Islet precursor cell (in vitro differentiated cells): ENCODE measurements around the gene TLR2.

Experiments
- DNase-seq: peaks from one replicate; pipeline ENCODE4 v3.0.0-alpha.2; 2018

TLR2 gene

DNA sequence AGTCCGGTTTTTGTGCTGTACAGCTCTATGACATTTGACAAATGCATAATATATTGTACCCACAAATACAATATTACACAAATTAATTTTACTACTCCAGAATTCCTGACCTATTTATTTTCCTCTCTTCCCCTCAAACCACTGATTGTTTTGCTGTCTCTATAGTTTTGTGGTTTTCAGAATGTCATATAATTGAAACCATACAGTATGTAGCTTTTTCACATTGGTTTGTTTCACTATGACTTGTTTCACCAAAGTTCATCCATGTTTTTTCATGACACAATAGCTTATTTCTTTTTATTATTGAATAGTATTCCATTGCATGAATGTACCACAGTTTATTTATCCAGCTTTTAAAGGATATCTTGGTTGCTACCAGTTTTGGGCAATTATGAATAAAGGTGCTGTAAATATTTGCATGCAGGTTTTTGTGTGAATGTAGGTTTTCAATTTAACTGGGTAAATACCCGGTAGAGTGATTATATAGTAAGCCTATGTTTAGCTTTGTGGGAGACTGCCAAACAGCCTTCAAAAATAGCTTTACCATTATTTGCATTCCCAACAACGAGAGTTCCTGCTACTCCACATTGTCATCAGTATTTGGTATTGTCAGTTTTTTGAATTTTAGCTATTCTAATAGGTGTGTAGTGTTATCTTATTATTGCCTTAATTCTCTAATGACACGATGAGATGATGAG is 49.8 kb downstream of the TLR2 start:
- DNase-seq: no peak

DNA sequence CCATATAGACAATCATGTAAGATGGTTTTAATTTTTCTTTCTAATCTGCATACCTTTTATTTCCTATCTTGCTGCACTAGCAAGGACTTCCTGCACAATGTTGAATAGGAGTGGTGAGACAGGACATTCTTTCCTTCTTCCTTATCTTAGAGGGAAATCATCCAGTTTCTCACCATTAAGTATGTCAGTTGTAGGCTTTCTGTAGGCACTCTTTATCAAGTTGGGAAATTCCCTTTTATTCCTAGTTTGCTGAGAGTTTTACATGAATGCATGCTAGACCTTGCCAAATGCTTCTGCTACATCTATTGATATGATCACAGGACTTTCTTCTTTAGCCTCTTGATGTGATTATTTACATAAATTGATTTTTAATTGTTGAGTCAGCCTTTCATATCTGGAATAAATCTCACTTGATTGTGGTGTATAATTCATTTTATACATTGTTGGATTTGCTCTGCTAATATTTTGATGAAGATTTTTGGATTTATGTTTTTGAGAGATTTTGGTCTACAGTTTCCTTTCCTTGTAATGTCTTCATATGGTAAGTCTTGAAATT is 51.9 kb downstream of the TLR2 start:
- no peak for DNase-seq

DNA sequence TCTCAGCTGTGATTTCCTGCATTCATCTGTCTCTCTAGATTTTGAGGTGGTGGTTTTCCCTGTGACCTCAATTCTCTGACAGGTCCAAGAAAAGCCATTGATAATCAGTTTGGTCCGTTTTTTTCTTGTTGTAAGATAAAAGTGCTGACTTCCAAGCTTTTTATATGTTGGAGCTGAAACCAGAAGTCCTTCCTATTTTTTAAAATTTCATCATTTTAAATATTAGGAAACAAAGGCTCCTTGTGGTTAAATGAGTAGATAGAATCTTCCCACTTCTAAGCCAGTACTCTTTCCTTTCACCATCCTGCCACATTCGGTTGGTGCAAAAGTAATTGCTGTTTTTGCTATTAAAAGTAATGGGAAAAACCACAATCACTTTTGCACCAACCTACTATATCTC is 57.5 kb downstream of the TLR2 start:
- DNase-seq: no peak

DNA sequence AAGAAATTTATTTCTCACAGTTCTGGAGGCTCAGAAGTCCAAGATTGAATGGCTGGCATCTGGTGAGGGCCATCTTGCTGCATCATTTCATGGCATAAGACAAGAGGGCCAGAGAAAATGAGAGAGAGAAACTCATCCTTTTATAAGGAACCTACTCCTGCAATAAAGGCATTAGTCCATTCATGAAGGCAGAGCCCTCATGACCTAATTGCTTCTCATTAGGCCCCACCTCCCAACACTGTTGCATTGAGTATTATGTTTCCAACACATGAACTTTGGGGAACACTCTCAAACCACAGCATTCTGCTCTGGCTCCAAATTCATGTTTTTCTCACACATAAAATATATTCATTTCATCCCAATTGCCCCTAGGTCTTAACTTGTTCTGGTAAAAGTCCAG is 61.6 kb downstream of the TLR2 start:
- no peak for DNase-seq

DNA sequence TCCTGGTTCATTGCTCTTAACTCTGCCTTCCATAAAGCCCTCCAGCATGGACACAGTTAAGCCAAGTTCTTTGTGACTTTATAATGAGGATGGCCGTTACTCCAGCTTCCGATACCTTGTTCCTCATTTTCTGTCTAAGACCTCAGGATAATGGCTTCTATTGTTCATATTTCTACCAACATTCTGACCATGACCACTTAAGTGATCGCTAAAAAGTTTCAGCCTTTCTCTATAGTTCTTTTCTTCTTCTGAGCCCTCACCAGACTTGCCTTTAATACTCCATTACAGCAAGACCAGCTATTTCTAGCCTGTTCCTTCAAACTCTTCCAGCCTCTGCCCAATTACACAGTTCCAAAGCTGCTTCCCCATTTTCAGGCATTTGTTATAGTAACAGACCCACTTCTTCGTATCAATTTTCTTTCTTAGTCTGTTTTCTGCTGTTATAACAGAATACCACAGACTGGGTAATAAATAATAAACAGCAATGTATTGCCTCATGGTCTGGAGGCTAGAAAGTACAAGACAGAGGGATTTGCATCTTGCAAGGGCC is 63.4 kb downstream of the TLR2 start:
- no peak for DNase-seq

DNA sequence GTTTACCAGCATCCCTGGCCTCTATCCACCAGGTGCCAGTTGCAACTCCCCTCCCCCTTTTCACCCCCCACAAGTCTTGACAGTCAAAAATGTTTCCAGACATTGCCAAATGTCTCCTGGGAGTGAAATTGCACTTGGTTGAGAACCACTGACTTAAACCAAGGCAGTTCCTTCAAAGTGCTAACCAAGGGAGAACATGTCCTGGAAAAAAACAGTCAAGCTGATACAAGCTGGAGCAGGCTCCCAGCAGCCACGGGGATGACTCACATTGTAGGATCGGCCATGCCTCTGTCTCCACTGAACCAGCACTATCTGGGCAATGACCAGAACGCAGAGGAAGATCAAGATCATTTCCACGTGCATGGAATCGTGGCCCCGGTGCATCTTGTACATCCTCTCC is 64.3 kb downstream of the TLR2 start:
- DNase-seq: peak; percentile 88

DNA sequence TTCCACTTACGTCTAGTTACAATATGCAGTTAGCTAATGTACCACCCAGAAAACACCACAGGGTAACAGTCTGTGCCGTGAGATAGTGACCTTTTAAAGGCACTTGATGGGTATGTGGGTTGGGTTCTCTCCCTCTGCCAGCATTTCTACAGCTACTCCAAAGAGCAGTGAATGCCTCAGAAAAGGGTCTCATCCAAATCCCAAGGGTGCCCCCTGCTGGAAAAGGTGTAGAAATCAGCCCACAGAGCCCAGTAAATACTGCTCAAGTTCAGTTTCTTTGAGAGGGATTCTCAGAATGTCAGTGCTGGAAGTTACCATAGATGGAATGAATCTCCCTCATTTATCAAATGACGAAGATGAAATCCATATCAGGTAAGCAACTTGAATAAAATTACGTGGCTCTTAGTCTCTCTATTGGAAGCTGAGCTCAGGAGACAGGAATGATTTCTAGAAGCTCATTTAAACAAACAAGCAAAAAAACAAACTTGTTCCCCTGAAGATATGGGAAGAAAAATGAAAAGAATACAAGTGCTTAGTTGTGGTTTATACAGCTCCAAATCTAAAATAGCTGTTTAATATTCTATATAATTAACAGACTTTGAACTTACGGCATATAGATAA is 66.2 kb downstream of the TLR2 start:
- peak; percentile 87 for DNase-seq

DNA sequence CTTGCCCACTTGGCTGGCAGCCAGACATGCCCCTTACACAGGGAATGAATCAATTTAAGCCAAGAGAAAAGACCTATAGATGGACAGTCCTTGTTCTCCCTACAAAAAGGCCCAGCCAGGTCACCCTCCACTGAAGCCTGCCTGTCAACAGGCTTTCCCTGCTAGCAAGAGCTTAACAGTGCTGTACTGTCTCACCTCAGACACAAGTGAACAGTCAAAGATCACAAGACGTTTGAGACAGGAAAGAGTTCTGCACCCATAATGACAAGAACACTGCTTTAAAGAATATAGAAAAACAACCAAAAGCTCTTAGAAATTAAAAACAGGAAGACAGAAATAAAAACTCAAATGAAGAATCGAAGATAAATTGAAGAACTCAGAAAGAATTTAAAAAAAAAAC is 71.1 kb downstream of the TLR2 start:
- DNase-seq: no peak
